Lower leg skin (tissue), 3 donors: ENCODE data around the gene ZBTB32.

Experiments used
- CTCF ChIP-seq, 3 donors: fragments of 450-650 bp; IDR thresholded peaks; one replicate each; pipeline ENCODE4 v1.5.1; 2016; ENCODE audit warnings: antibody characterized with exemption in 3 of 3, mild to moderate bottlenecking in 3 of 3, moderate library complexity in 2 of 3
- POLR2A ChIP-seq, 2 donors: fragments of 450-650 bp; IDR thresholded peaks; one replicate each; pipeline ENCODE4 v1.6.1; 2016 to 2017; ENCODE audit warnings: antibody characterized with exemption in 2 of 2, mild to moderate bottlenecking in 1 of 2, moderate library complexity in 1 of 2

- TF ChIP-seq CTCF (IDR thresholded peaks at IDR 0.05) (no peak), POLR2A (IDR thresholded peaks at IDR 0.05) (no peak)
These were observed 55.3 kb downstream of the ZBTB32 start for GRCh38 chr19:35759697-35760096.
